Activated CD4-positive, alpha-beta T cell treated with anti-CD3 and anti-CD28 coated beads, Interleukin-2, amount 10 ng/mL, durations not matched to agents 24 days and 14 days (primary cell): Measurements from ENCODE around the gene PARD3. TPM values are rescaled to one million over a fixed set of nuclear protein-coding genes. Genes with fewer than 3 reads are reported as not detected.

Experiments used
- DNase-seq: peaks from one replicate; pipeline ENCODE4 v3.0.0; 2022
- H3K27ac Mint-ChIP-seq: one replicate; pipeline ENCODE4 v1.8.0; 2022; ENCODE audit warnings: mild to moderate bottlenecking, mixed read lengths
- H3K27me3 Mint-ChIP-seq: one replicate; pipeline ENCODE4 v1.8.0; 2022; ENCODE audit warnings: mixed read lengths
- H3K36me3 Mint-ChIP-seq: one replicate; pipeline ENCODE4 v1.8.0; 2022; ENCODE audit warnings: low read depth, mild to moderate bottlenecking, mixed read lengths
- H3K4me1 Mint-ChIP-seq: one replicate; pipeline ENCODE4 v1.8.0; 2021; ENCODE audit warnings: mixed read lengths
- H3K4me3 Mint-ChIP-seq: one replicate; pipeline ENCODE4 v1.8.0; 2022; ENCODE audit warnings: mild to moderate bottlenecking, moderate library complexity, mixed read lengths
- H3K9me3 Mint-ChIP-seq: one replicate; pipeline ENCODE4 v1.8.0; 2021; ENCODE audit warnings: mixed read lengths
- intact Hi-C: fragments of 100-400 bp; cut with micrococcal nuclease; formaldehyde crosslinking; loops from one replicate; pipeline ENCODE4 v1.15.1; 2023
- total RNA-seq: library from RNA; stranded (reverse); gene quantifications from 2 replicates; pipeline ENCODE4 v1.2.3, GENCODE V29; 2022

Gene PARD3
- total RNA-seq, 1 donor from 2014 or later = 2.9 TPM

DNA sequence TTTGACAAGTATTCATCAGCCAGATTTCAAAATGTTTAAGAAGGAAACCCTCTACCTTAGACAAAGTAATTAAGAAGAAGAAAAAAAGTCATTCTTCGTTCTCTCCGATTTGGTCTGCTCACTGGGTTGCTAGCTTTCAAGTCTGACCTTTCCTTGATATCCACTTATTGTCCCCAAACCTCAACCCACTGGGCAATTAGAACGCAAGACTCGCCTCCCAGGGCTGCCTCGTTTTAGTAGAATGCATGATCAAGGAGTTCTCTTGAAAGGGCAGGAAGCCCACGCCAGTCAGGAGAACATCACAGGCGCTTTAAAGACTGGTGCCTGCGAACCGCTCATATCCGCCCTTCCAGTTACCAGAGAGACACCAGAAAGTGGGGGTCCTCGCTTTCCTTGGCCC lies 637.7 kb downstream of the PARD3 start:
- Mint-ChIP-seq H3K36me3 (no peaks in the 10 kb centered on the region), H3K9me3 (no peaks in the 10 kb centered on the region), H3K27me3 (peaks cover 3% of the 10 kb centered on the region), H3K4me1 (no peaks in the 10 kb centered on the region), H3K27ac (no peak overlapping the region), H3K4me3 (no peak overlapping the region)
- no peak for DNase-seq
- intact Hi-C loops = no loop called here

DNA sequence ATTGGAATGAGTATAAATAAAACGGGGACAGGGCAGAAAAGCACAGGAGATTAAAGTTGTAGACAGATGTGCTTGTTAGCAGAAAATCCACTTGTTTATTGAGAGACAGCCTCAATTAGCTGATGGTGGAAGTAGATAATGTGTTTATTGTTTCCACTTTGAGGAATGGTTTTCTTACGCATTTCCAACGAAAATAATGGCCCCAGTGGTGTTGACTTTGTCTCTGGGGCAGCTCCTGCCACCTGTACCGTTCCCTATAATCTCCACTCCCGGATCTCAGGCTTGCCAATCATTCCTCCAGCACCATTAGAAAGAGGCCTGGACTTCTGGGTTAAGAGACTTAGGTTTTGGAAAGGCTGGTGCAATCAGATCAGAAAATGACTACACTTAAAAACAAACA lies 638.7 kb downstream of the PARD3 start:
- Mint-ChIP-seq H3K9me3 (no peaks in the 10 kb centered on the region), H3K36me3 (no peaks in the 10 kb centered on the region), H3K27me3 (peaks cover 3% of the 10 kb centered on the region), H3K4me3 (no peak overlapping the region), H3K27ac (no peak overlapping the region), H3K4me1 (no peaks in the 10 kb centered on the region)
- DNase-seq = no peak
- intact Hi-C loops = no loop called here

GRCh38 chr10:34175121-34175520 lies 640.0 kb downstream of the PARD3 start:
- Mint-ChIP-seq H3K27ac (no peak overlapping the region), H3K4me1 (no peaks in the 10 kb centered on the region), H3K36me3 (no peaks in the 10 kb centered on the region), H3K9me3 (no peaks in the 10 kb centered on the region), H3K27me3 (peaks cover 3% of the 10 kb centered on the region), H3K4me3 (no peak overlapping the region)
- no peak for DNase-seq
- intact Hi-C loops = no loop called here

- Mint-ChIP-seq H3K27ac (no peak overlapping the region), H3K27me3 (peaks cover 3% of the 10 kb centered on the region), H3K4me1 (no peaks in the 10 kb centered on the region), H3K9me3 (peaks cover 4% of the 10 kb centered on the region), H3K4me3 (no peak overlapping the region), H3K36me3 (no peaks in the 10 kb centered on the region)
- no peak for DNase-seq
- intact Hi-C loops = no loop called here
Measured at GRCh38 chr10:34172936-34173533, 642.1 kb downstream of the PARD3 start.

DNA sequence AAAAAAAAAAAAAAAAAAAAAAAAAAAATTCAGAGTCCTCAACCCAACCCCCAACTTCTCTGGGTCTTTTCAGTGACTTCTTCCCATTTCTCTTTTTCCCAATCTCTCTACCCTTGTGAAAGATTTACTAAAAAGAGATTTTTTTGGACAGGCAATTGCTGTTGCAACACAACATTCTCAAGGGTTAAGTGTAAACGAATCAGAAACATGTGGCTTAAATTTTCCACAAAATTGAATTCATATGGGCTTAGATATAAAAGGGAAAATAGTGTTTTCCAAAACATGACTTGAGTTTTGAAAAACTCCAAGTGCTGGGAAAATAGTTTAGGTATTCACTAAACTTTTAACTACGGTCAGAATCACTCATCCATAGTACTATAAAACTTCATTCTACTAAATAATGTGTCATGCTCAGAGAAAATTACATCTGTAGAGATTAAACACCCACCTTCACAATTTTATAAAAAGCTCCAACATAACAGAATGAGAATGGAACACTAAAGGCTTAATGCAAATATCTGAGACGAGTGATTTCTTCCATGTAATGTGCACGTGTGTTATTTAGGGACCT lies 643.1 kb downstream of the PARD3 start:
- DNase-seq = no peak
- intact Hi-C loops = no loop called here
- no peak overlapping the region for H3K27ac Mint-ChIP-seq
- no peak overlapping the region for H3K4me3 Mint-ChIP-seq
- H3K4me1 Mint-ChIP-seq = no peaks in the 10 kb centered on the region
- H3K36me3 Mint-ChIP-seq = no peaks in the 10 kb centered on the region
- peaks cover 4% of the 10 kb centered on the region for H3K9me3 Mint-ChIP-seq
- H3K27me3 Mint-ChIP-seq = peaks cover 3% of the 10 kb centered on the region

DNA sequence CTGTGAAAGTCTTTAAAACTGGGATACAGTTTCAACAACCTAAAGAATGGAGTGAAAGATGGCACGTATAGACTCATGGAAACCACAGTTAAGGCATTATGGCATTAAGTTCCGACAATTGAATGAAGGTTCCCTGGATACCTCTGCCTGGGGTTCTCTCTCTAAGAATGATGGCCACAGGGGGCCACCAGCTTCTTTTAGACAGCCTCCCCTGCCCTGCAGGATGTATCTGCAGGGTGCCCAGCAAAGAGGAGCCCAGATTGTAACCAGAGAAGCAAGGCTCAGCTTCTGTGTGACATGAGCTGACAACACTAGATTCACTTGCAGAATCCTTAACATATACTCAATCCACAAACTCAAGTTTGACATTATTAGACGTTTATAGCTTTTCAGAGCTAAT lies 645.4 kb downstream of the PARD3 start:
- Mint-ChIP-seq H3K4me1 (no peaks in the 10 kb centered on the region), H3K4me3 (no peak overlapping the region), H3K36me3 (no peaks in the 10 kb centered on the region), H3K27me3 (peaks cover 3% of the 10 kb centered on the region), H3K9me3 (peaks cover 4% of the 10 kb centered on the region), H3K27ac (no peak overlapping the region)
- DNase-seq = no peak
- intact Hi-C loops = no loop called here

DNA sequence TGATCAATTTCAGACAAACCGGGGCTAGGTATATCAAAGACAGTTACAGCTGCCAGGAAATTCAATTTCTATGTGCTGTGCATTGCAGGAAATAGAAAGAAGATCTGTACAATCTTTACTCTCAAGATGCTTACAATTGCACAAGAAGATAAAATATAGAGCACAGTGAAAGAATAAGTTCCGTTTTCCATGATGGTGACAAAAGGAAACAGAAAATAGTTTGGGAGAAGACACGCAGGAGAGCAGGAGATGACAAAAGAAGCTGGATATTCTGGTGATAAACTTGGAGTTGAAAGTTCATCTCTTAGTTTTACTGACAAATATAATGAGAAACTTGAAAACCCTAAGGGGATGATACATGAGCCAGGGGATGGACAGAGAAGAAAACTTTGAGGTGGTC lies 646.0 kb downstream of the PARD3 start:
- H3K36me3 Mint-ChIP-seq = no peaks in the 10 kb centered on the region
- intact Hi-C loops = no loop called here
- DNase-seq = no peak
- H3K9me3 Mint-ChIP-seq = peaks cover 4% of the 10 kb centered on the region
- H3K27ac Mint-ChIP-seq = no peak overlapping the region
- no peaks in the 10 kb centered on the region for H3K27me3 Mint-ChIP-seq
- no peaks in the 10 kb centered on the region for H3K4me1 Mint-ChIP-seq
- no peak overlapping the region for H3K4me3 Mint-ChIP-seq

GRCh38 chr10:34168439-34168838 lies 646.7 kb downstream of the PARD3 start:
- DNase-seq = no peak
- H3K4me1 Mint-ChIP-seq = no peaks in the 10 kb centered on the region
- H3K9me3 Mint-ChIP-seq = peaks cover 4% of the 10 kb centered on the region
- intact Hi-C loops = no loop called here
- no peaks in the 10 kb centered on the region for H3K27me3 Mint-ChIP-seq
- H3K4me3 Mint-ChIP-seq = no peak overlapping the region
- H3K36me3 Mint-ChIP-seq = no peaks in the 10 kb centered on the region
- H3K27ac Mint-ChIP-seq = no peak overlapping the region

GRCh38 chr10:34166823-34167222 lies 648.3 kb downstream of the PARD3 start:
- H3K27ac Mint-ChIP-seq = no peak overlapping the region
- DNase-seq = no peak
- no peaks in the 10 kb centered on the region for H3K36me3 Mint-ChIP-seq
- no peaks in the 10 kb centered on the region for H3K27me3 Mint-ChIP-seq
- intact Hi-C loops = no loop called here
- no peaks in the 10 kb centered on the region for H3K4me1 Mint-ChIP-seq
- H3K9me3 Mint-ChIP-seq = peaks cover 4% of the 10 kb centered on the region
- no peak overlapping the region for H3K4me3 Mint-ChIP-seq

- Mint-ChIP-seq H3K27me3 (no peaks in the 10 kb centered on the region), H3K36me3 (no peaks in the 10 kb centered on the region), H3K4me1 (no peaks in the 10 kb centered on the region), H3K9me3 (peaks cover 4% of the 10 kb centered on the region), H3K4me3 (no peak overlapping the region), H3K27ac (no peak overlapping the region)
- DNase-seq = no peak
- intact Hi-C loops = no loop called here
Measured at GRCh38 chr10:34166354-34166753, 648.7 kb downstream of the PARD3 start.

- Mint-ChIP-seq H3K27me3 (no peaks in the 10 kb centered on the region), H3K9me3 (no peaks in the 10 kb centered on the region), H3K4me1 (no peaks in the 10 kb centered on the region), H3K4me3 (no peak overlapping the region), H3K27ac (no peak overlapping the region), H3K36me3 (no peaks in the 10 kb centered on the region)
- DNase-seq = no peak
- intact Hi-C loops = no loop called here
Measured at GRCh38 chr10:34164029-34164428, 651.1 kb downstream of the PARD3 start.

- H3K27ac Mint-ChIP-seq = no peak overlapping the region
- H3K4me1 Mint-ChIP-seq = no peaks in the 10 kb centered on the region
- intact Hi-C loops = no loop called here
- no peaks in the 10 kb centered on the region for H3K36me3 Mint-ChIP-seq
- no peaks in the 10 kb centered on the region for H3K9me3 Mint-ChIP-seq
- H3K4me3 Mint-ChIP-seq = no peak overlapping the region
- DNase-seq = no peak
- H3K27me3 Mint-ChIP-seq = no peaks in the 10 kb centered on the region
Measured at GRCh38 chr10:34163075-34163905, 651.8 kb downstream of the PARD3 start.

DNA sequence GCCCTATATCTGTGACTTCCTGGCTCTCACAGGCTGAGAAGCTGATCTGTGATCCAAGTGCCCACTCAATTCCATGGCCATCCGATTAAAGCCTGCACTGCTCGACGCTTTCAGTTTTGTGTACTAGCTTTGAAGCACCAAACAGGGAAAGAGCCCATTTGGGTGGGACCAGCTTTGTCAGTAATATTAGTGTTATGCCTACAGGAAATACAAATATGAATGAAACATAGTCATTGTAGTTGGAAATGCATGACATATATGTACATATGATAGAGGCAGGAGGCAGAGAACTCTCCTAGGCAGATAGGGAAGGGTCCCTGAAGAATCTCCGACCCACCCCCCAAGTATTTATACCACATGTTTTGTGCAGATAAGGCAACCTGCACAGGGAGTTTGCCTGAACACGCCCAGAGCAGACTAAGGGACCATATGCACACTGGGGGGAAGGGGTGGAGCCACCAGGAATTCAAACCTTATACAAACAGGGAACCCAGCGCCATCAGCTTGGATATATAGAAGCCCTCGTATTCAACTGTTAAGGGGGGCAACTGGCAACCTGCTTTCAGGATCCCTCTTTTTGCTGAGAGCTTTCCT lies 653.2 kb downstream of the PARD3 start:
- H3K36me3 Mint-ChIP-seq = no peaks in the 10 kb centered on the region
- no peaks in the 10 kb centered on the region for H3K27me3 Mint-ChIP-seq
- no peak overlapping the region for H3K4me3 Mint-ChIP-seq
- no peaks in the 10 kb centered on the region for H3K4me1 Mint-ChIP-seq
- H3K27ac Mint-ChIP-seq = no peak overlapping the region
- no peaks in the 10 kb centered on the region for H3K9me3 Mint-ChIP-seq
- intact Hi-C loops = no loop called here
- DNase-seq = no peak

- Mint-ChIP-seq H3K4me3 (no peak overlapping the region), H3K27me3 (no peaks in the 10 kb centered on the region), H3K9me3 (no peaks in the 10 kb centered on the region), H3K27ac (no peak overlapping the region), H3K4me1 (no peaks in the 10 kb centered on the region), H3K36me3 (no peaks in the 10 kb centered on the region)
- no peak for DNase-seq
- intact Hi-C loops = no loop called here
Measured at GRCh38 chr10:34160595-34160994, 654.5 kb downstream of the PARD3 start.
